Body of pancreas (tissue), 4 donors: Measurements from ENCODE around the gene CELSR1. TPM values are rescaled to one million over a fixed set of nuclear protein-coding genes. Genes with fewer than 3 reads are reported as not detected.

Experiments used
- ATAC-seq: fragments of 150-250 bp; one replicate; pipeline ENCODE4 v1.9.1; 2016
- DNase-seq, 4 donors: peaks; one replicate each; pipeline ENCODE4 v3.0.0-alpha.2; 2019
- H3K27ac ChIP-seq, 4 donors: fragments of 200-600 bp; sonication (generic); 1 replicate in 3 of 4; 2 replicates in 1 of 4; pipeline versions ENCODE4 v1.5.1 to v1.6.1; 2016 to 2019; ENCODE audit warnings: mild to moderate bottlenecking in 1 of 4, mixed read lengths in 1 of 4, moderate library complexity in 1 of 4
- H3K27me3 ChIP-seq, 2 donors: fragments of 200-600 bp; sonication (generic); one replicate each; pipeline ENCODE4 v1.6.0; 2016; ENCODE audit warnings: mild to moderate bottlenecking in 1 of 2
- H3K36me3 ChIP-seq, 2 donors: fragments of 200-600 bp; sonication (generic); replicated peaks in 1 of 2; 2 replicates each; pipeline ENCODE4 v1.5.1; 2016; ENCODE audit warnings: low read depth in 2 of 2; ENCODE audit not compliant: insufficient read depth in 1 of 2
- H3K4me1 ChIP-seq: fragments of 200-600 bp; sonication (generic); one replicate; pipeline ENCODE4 v1.6.0; 2016
- H3K4me3 ChIP-seq, 2 donors: fragments of 200-600 bp; sonication (generic); 1 replicate in 1 of 2; 2 replicates in 1 of 2; pipeline ENCODE4 v1.5.1; 2016 to 2019
- H3K9me3 ChIP-seq, 3 donors: fragments of 200-600 bp; sonication (generic); 1 replicate in 2 of 3; 2 replicates in 1 of 3; pipeline ENCODE4 v1.5.1; 2016
- POLR2A ChIP-seq, 3 donors: fragments of 450-650 bp; IDR thresholded peaks; one replicate each; pipeline ENCODE4 v1.6.1; 2016; ENCODE audit warnings: antibody characterized with exemption in 3 of 3, mild to moderate bottlenecking in 2 of 3
- WGBS, 2 donors: methylation state at CpG; one replicate each; pipeline ENCODE4 v1.1.5; 2017; 5-methylcytosine and 5-hydroxymethylcytosine counted together
- intact Hi-C: fragments of 100-400 bp; cut with DNase I; formaldehyde crosslinking; loops from one replicate; pipeline ENCODE4 v1.15.1; 2023
- total RNA-seq, 2 donors: library from RNA; depleted of rRNA; stranded (reverse); fragments of >200 nt; gene quantifications; one replicate each; pipeline ENCODE4 v1.1.0, GENCODE V29; 2016
- TF ChIP-seq, protein P1 (sequence below), 7 experiments: fragments of 450-650 bp in 4 of 7; fragments of 200-600 bp in 3 of 7; sonication (generic) in 3 of 7; IDR thresholded peaks; one replicate each; pipeline ENCODE4 v1.5.1; 2016 to 2019; ENCODE audit warnings: antibody characterized with exemption in 7 of 7

The CELSR1 gene, protein sequence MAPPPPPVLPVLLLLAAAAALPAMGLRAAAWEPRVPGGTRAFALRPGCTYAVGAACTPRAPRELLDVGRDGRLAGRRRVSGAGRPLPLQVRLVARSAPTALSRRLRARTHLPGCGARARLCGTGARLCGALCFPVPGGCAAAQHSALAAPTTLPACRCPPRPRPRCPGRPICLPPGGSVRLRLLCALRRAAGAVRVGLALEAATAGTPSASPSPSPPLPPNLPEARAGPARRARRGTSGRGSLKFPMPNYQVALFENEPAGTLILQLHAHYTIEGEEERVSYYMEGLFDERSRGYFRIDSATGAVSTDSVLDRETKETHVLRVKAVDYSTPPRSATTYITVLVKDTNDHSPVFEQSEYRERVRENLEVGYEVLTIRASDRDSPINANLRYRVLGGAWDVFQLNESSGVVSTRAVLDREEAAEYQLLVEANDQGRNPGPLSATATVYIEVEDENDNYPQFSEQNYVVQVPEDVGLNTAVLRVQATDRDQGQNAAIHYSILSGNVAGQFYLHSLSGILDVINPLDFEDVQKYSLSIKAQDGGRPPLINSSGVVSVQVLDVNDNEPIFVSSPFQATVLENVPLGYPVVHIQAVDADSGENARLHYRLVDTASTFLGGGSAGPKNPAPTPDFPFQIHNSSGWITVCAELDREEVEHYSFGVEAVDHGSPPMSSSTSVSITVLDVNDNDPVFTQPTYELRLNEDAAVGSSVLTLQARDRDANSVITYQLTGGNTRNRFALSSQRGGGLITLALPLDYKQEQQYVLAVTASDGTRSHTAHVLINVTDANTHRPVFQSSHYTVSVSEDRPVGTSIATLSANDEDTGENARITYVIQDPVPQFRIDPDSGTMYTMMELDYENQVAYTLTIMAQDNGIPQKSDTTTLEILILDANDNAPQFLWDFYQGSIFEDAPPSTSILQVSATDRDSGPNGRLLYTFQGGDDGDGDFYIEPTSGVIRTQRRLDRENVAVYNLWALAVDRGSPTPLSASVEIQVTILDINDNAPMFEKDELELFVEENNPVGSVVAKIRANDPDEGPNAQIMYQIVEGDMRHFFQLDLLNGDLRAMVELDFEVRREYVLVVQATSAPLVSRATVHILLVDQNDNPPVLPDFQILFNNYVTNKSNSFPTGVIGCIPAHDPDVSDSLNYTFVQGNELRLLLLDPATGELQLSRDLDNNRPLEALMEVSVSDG (N-terminal part only)
- total RNA-seq: 1 to 10 TPM in 1 of 2 donors, under 1 TPM in 1; 0.66 to 3.6 TPM

DNA sequence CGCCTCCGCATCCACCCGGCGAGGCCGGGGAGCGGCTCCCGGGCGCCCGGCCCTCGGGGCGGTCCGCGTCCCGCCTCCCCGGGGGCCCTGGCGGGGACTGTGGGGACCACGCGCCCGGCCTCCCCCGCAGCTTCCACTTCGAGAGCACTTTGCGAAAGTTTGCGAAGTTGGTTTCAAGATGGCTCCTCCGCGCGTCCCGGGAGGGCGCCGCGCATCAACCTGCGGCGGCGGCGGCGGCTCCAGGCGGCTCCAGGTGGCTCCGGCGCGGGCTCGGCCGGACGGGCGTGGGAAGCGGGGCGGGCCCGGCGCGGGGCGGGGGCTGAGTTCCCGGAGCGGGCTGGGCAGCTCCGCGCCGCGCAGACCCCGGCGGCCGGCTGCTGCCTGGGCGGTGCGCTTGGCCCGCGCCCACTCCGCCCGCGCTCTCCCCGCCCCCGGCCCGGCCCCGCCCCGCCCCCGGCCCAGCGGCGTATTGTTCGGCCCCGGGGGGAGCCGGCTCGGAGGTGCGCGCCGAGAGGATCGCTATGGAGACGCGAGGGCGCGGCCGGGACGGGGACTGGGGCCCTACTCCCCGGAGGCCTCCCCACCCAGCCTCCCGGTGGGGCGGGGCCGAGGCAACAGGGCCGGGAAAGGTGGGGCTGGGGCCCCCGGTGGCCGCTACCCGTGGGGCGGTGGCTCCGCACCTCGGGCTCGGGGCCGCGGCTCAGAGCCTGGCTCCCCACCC, at the start of gene CELSR1:
CELSR1 (minus strand) TSS at position 396 of the 721 bp plus-strand sequence. CDS start 450 bp downstream, outside the sequence.
- intact Hi-C loops: loop anchor here (10.0 kb wide), 2 partner anchors 143 to 413 kb away; no protein-coding TSS in a partner anchor
- peaks cover 0 to 11% of the 10 kb centered on the region in 2 donors for H3K27me3 ChIP-seq
- ATAC-seq: peak; percentile 31
- peak in 1 of 4 donors; percentile 34 for DNase-seq
- 1% methylated on average over 78 of the region's 101 CpGs; no CpG with 5 or more reads in 1 of the 2 donors for WGBS, 2 donors
- peaks cover 18% of the 10 kb centered on the region for H3K4me1 ChIP-seq
- peak within 1 kb of the TSS in 1 of 2 donors; percentile 3 for H3K4me3 ChIP-seq
- no peaks in the 10 kb centered on the region for H3K36me3 ChIP-seq
- TF ChIP-seq POLR2A (IDR thresholded peaks at IDR 0.05): no peak
- TF ChIP-seq, protein P1, sequence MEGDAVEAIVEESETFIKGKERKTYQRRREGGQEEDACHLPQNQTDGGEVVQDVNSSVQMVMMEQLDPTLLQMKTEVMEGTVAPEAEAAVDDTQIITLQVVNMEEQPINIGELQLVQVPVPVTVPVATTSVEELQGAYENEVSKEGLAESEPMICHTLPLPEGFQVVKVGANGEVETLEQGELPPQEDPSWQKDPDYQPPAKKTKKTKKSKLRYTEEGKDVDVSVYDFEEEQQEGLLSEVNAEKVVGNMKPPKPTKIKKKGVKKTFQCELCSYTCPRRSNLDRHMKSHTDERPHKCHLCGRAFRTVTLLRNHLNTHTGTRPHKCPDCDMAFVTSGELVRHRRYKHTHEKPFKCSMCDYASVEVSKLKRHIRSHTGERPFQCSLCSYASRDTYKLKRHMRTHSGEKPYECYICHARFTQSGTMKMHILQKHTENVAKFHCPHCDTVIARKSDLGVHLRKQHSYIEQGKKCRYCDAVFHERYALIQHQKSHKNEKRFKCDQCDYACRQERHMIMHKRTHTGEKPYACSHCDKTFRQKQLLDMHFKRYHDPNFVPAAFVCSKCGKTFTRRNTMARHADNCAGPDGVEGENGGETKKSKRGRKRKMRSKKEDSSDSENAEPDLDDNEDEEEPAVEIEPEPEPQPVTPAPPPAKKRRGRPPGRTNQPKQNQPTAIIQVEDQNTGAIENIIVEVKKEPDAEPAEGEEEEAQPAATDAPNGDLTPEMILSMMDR (IDR thresholded peaks at IDR 0.05): no peak
- no peak within 1 kb of the TSS for H3K27ac ChIP-seq
- H3K9me3 ChIP-seq: no peaks in the 10 kb centered on the region

DNA sequence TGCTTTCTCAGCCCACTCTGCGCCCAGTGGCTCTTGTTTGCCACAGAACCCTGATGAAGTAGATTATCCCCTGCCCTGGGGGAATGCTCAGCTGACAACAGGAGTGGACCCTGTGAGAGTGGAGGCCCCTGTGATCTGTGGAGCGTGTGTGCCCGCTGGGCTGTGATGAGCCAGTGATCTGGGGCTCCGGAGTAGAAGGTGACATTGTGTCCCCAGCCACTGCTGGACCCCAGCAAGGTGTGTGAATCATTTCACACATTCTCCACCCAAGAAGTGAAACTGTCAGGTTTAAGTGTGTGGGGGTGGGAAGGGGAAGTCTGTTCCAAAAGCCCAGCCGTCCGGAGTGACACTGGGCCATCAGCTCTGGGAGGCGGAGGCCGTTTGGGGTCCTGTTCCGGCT, 49.6 kb upstream of the CELSR1 start:
- WGBS, 2 donors: 83 to 100% methylated on average over 8 to 9 of the region's 9 CpGs
- H3K27me3 ChIP-seq: no peaks in the 10 kb centered on the region
- no peaks in the 10 kb centered on the region for H3K9me3 ChIP-seq
- no peak overlapping the region for H3K4me3 ChIP-seq
- intact Hi-C loops: no loop called here
- no peak for DNase-seq
- H3K4me1 ChIP-seq: peaks cover 25% of the 10 kb centered on the region
- H3K27ac ChIP-seq: no peak overlapping the region
- no peaks in the 10 kb centered on the region for H3K36me3 ChIP-seq
- no peak for ATAC-seq
- TF ChIP-seq POLR2A (IDR thresholded peaks at IDR 0.05): no peak
- TF ChIP-seq, protein P1 (IDR thresholded peaks at IDR 0.05): no peak

DNA sequence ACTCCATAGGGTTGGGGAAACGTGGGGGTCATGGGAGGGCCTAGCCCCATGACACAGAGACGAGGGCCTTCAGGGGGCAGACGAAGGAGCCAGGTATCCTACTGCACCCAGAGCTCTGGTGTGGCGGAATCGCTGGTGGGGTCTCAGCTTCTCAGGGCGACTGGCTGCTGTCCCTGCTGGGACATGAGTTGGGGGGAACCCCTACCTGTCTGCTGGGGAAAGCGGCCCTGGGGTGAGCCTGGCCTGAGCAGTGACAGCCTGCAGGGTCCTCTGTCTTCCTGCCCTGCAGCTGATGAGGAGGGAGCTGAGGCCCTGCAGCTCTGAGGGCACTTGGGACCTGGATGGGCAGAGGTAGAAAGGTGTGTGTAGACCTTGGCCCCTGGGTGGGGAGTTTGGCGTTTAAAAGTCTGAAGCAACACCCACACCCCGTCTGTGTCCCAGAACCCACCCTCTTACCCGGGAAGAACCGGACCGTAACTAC, 49.2 kb upstream of the CELSR1 start:
- 84 to 93% methylated on average over 6 to 12 of the region's 12 CpGs for WGBS, 2 donors
- no peak overlapping the region for H3K27ac ChIP-seq
- H3K4me3 ChIP-seq: no peak overlapping the region
- DNase-seq: no peak
- H3K9me3 ChIP-seq: no peaks in the 10 kb centered on the region
- intact Hi-C loops: no loop called here
- H3K36me3 ChIP-seq: no peaks in the 10 kb centered on the region
- no peak for ATAC-seq
- no peak for TF ChIP-seq POLR2A (IDR thresholded peaks at IDR 0.05)
- TF ChIP-seq, protein P1 (IDR thresholded peaks at IDR 0.05): no peak
- no peaks in the 10 kb centered on the region for H3K27me3 ChIP-seq
- peaks cover 30% of the 10 kb centered on the region for H3K4me1 ChIP-seq

DNA sequence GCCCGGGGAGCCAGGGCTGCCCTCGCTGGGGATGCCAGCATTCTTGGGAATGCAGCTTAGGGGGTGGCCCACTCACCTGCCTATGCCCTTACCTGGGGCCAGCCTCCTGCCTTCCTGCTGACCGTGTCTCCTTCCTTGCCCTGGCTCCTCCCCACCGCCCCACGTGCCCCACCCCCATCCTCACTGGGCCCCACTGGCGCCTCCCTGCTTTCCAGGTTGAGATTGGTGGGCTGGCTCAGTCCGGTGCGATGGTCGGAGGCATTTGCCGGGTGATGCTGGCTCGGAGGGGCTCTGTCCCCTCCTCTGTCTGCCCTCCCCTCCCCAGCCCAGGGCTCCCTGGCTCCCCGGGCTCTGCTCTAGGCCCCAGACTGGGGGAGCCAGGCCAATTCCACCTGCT, 48.7 kb upstream of the CELSR1 start:
- no peaks in the 10 kb centered on the region for H3K9me3 ChIP-seq
- no peak for DNase-seq
- peaks cover 35% of the 10 kb centered on the region for H3K4me1 ChIP-seq
- no peaks in the 10 kb centered on the region for H3K27me3 ChIP-seq
- intact Hi-C loops: no loop called here
- H3K4me3 ChIP-seq: no peak overlapping the region
- TF ChIP-seq POLR2A (IDR thresholded peaks at IDR 0.05): no peak
- TF ChIP-seq, protein P1 (IDR thresholded peaks at IDR 0.05): no peak
- no peak overlapping the region for H3K27ac ChIP-seq
- no peak for ATAC-seq
- no peaks in the 10 kb centered on the region for H3K36me3 ChIP-seq
- 92 to 95% methylated on average over 9 to 10 of the region's 12 CpGs for WGBS, 2 donors
